Stomach (tissue), 4 donors: Measurements from ENCODE around the gene BTBD6.

ENCODE experiments used
- CTCF ChIP-seq, 7 experiments: fragments of 450-650 bp in 4 of 7; fragments of 200-600 bp in 3 of 7; sonication (generic) in 3 of 7; IDR thresholded peaks; one replicate each; pipeline ENCODE4 v1.5.1; 2016 to 2019; ENCODE audit warnings: antibody characterized with exemption in 7 of 7, control low read depth in 2 of 7, mild to moderate bottlenecking in 1 of 7
- EP300 ChIP-seq: sonication (generic); formaldehyde crosslinking; IDR thresholded peaks from one replicate; pipeline ENCODE4 v1.6.1; 2017; ENCODE audit warnings: antibody characterized with exemption
- POLR2A ChIP-seq, 4 donors: fragments of 450-650 bp; IDR thresholded peaks; one replicate each; pipeline ENCODE4 v1.6.1; 2016; ENCODE audit warnings: antibody characterized with exemption in 4 of 4, control low read depth in 2 of 4, mild to moderate bottlenecking in 1 of 4, moderate library complexity in 1 of 4

- TF ChIP-seq CTCF (IDR thresholded peaks at IDR 0.05) (no peak), EP300 (no peak), POLR2A (IDR thresholded peaks at IDR 0.05) (no peak)
Measured at GRCh38 chr14:105206873-105207272, 41.5 kb upstream of the BTBD6 start.
